Smooth muscle cell (in vitro differentiated cells): ENCODE results near the gene HSPA8. TPM values are rescaled to one million over a fixed set of nuclear protein-coding genes. Genes with fewer than 3 reads are reported as not detected.

ENCODE experiments used
- DNase-seq: peaks from one replicate; lab custom pipeline; 2025; ENCODE audit not compliant: unreplicated experiment; lab: John Stamatoyannopoulos, UW
- H2AFZ ChIP-seq: fragments of 200-600 bp; sonication (generic); 2 replicates; pipeline ENCODE4 v1.6.0; 2016; ENCODE audit warnings: antibody characterized with exemption, low read depth, mild to moderate bottlenecking
- H3F3A ChIP-seq: fragments of 200-600 bp; sonication (generic); 2 replicates; pipeline ENCODE4 v1.6.0; 2017; ENCODE audit warnings: antibody characterized with exemption, low read depth
- H3K27ac ChIP-seq: fragments of 200-600 bp; sonication (generic); 2 replicates; pipeline ENCODE4 v1.5.1; 2016; ENCODE audit warnings: low read depth, mild to moderate bottlenecking
- H3K27me3 ChIP-seq: fragments of 200-600 bp; sonication (generic); 2 replicates; pipeline ENCODE4 v1.6.1; 2016; ENCODE audit warnings: low read depth, mild to moderate bottlenecking
- H3K36me3 ChIP-seq: fragments of 200-600 bp; sonication (generic); 2 replicates; pipeline ENCODE4 v1.5.1; 2016; ENCODE audit warnings: low read depth
- H3K4me1 ChIP-seq: fragments of 200-600 bp; sonication (generic); 2 replicates; pipeline ENCODE4 v1.5.1; 2016; ENCODE audit warnings: low read depth
- H3K4me2 ChIP-seq: fragments of 200-600 bp; sonication (generic); 2 replicates; pipeline ENCODE4 v1.6.0; 2016; ENCODE audit warnings: mild to moderate bottlenecking
- H3K4me3 ChIP-seq: fragments of 200-600 bp; sonication (generic); 2 replicates; pipeline ENCODE4 v1.5.1; 2016; ENCODE audit warnings: mild to moderate bottlenecking
- H3K79me2 ChIP-seq: fragments of 200-600 bp; sonication (generic); 2 replicates; pipeline ENCODE4 v1.6.0; 2016; ENCODE audit warnings: low read depth, mild to moderate bottlenecking
- H3K9ac ChIP-seq: fragments of 200-600 bp; sonication (generic); 2 replicates; pipeline ENCODE4 v1.6.0; 2016; ENCODE audit warnings: low read depth
- H3K9me3 ChIP-seq: fragments of 200-600 bp; sonication (generic); replicated peaks from 2 replicates; pipeline ENCODE4 v1.5.1; 2016; ENCODE audit warnings: low read depth
- H4K20me1 ChIP-seq: fragments of 200-600 bp; sonication (generic); 2 replicates; pipeline ENCODE4 v1.6.0; 2016; ENCODE audit warnings: low read depth
- CTCF ChIP-seq: fragments of 200-600 bp; sonication (generic); IDR thresholded peaks from 2 replicates; pipeline ENCODE4 v1.5.1; 2017; ENCODE audit warnings: borderline replicate concordance, mild to moderate bottlenecking, antibody characterized with exemption; ENCODE audit not compliant: insufficient read depth, poor library complexity, severe bottlenecking
- WGBS: methylation state at CpG from one replicate; pipeline ENCODE4 v1.1.7; 2016; ENCODE audit warnings: low lambda C conversion rate; 5-methylcytosine and 5-hydroxymethylcytosine counted together
- polyA plus RNA-seq: library from polyadenylated mRNA; unstranded; fragments of >200 nt; fragmentation: Nextera tagmentation; extraction: Ambion mirVana; gene quantifications from 2 replicates; pipeline ENCODE4 v1.2.1, GENCODE V29; 2016
- total RNA-seq: library from RNA; depleted of rRNA; stranded (reverse); fragments of >200 nt; gene quantifications from 2 replicates; pipeline ENCODE4 v1.2.3, GENCODE V29; 2014

HSPA8 gene
- total and polyA plus RNA-seq, 2 experiments from 2014 or later = 449 to 1,497 TPM

DNA sequence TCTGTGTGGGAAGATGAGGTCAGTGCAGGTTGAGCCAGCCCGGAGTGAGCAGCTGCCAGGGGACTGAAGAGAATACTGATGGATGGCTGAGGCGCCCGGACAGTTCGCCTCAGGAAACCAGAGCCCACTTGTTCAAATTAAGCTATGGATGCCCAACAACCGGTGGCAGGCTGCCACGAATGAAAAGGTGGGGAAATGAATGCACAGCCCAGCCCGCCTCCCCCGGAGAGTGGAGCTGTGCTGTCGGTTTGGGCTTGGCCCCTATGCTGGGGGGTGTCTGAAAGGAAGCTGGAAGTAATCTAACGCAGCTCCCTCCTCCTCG lies 21.9 kb downstream of the HSPA8 start:
- no peak for DNase-seq
- no peak overlapping the region for H3K4me3 ChIP-seq
- H4K20me1 ChIP-seq = no peaks in the 10 kb centered on the region
- no peaks in the 10 kb centered on the region for H3K27me3 ChIP-seq
- no peak overlapping the region for H3K9ac ChIP-seq
- no peak for TF ChIP-seq CTCF
- H3F3A ChIP-seq = no peaks in the 10 kb centered on the region
- H2AFZ ChIP-seq = no peak overlapping the region
- no peak overlapping the region for H3K4me2 ChIP-seq
- WGBS = 79% methylated on average over 11 of the region's 11 CpGs
- no peaks in the 10 kb centered on the region for H3K4me1 ChIP-seq
- no peaks in the 10 kb centered on the region for H3K36me3 ChIP-seq
- no peaks in the 10 kb centered on the region for H3K79me2 ChIP-seq
- H3K27ac ChIP-seq = no peak overlapping the region
- H3K9me3 ChIP-seq = no peaks in the 10 kb centered on the region

- H3K4me3 ChIP-seq = no peak overlapping the region
- H3K9ac ChIP-seq = no peak overlapping the region
- no peaks in the 10 kb centered on the region for H3K36me3 ChIP-seq
- 91% methylated on average over 10 of the region's 10 CpGs for WGBS
- no peaks in the 10 kb centered on the region for H3F3A ChIP-seq
- H3K27ac ChIP-seq = no peak overlapping the region
- no peaks in the 10 kb centered on the region for H4K20me1 ChIP-seq
- no peaks in the 10 kb centered on the region for H3K4me1 ChIP-seq
- DNase-seq = no peak
- no peaks in the 10 kb centered on the region for H3K27me3 ChIP-seq
- no peak overlapping the region for H3K4me2 ChIP-seq
- H3K79me2 ChIP-seq = no peaks in the 10 kb centered on the region
- no peak overlapping the region for H2AFZ ChIP-seq
- TF ChIP-seq CTCF = no peak
- H3K9me3 ChIP-seq = no peaks in the 10 kb centered on the region
Observed at GRCh38 chr11:123035831-123036230, 26.1 kb downstream of the HSPA8 start.

GRCh38 chr11:123034597-123034996 lies 27.3 kb downstream of the HSPA8 start:
- 81% methylated on average over 6 of the region's 6 CpGs for WGBS
- Histone ChIP-seq H3F3A (no peaks in the 10 kb centered on the region), H3K9ac (no peak overlapping the region), H3K4me1 (no peaks in the 10 kb centered on the region), H3K4me3 (no peak overlapping the region), H2AFZ (no peak overlapping the region), H4K20me1 (no peaks in the 10 kb centered on the region), H3K79me2 (no peaks in the 10 kb centered on the region), H3K27me3 (no peaks in the 10 kb centered on the region), H3K27ac (no peak overlapping the region), H3K9me3 (no peaks in the 10 kb centered on the region), H3K36me3 (no peaks in the 10 kb centered on the region), H3K4me2 (no peak overlapping the region)
- no peak for TF ChIP-seq CTCF
- DNase-seq = no peak

DNA sequence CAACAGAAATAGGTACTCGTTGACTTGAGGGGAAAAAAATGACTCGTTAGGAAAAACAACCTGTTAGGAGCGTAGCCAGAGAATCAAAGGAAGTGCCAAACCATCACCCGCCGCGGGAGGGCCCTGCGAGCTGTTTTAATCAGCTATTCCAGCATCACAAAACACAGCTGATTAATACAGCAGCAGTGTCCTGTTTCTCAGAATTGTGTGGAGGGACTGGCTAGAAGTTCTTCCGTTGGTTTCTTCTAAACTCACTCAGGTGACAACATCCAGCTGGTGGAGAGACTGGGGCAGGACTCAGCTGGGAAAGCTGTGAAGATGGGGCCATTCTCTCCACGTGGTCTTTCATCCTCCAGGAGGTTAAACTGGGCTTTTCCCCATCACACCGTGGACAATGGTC lies 28.0 kb downstream of the HSPA8 start:
- 74% methylated on average over 10 of the region's 10 CpGs for WGBS
- no peaks in the 10 kb centered on the region for H3K79me2 ChIP-seq
- no peak overlapping the region for H2AFZ ChIP-seq
- H4K20me1 ChIP-seq = no peaks in the 10 kb centered on the region
- no peaks in the 10 kb centered on the region for H3K27me3 ChIP-seq
- H3K27ac ChIP-seq = no peak overlapping the region
- H3K4me2 ChIP-seq = no peak overlapping the region
- H3K4me3 ChIP-seq = no peak overlapping the region
- TF ChIP-seq CTCF = no peak
- DNase-seq = no peak
- no peaks in the 10 kb centered on the region for H3F3A ChIP-seq
- H3K9me3 ChIP-seq = no peaks in the 10 kb centered on the region
- H3K9ac ChIP-seq = no peak overlapping the region
- no peaks in the 10 kb centered on the region for H3K36me3 ChIP-seq
- H3K4me1 ChIP-seq = no peaks in the 10 kb centered on the region
